Muscle layer of colon (tissue), 2 donors: ENCODE data around the gene NPHP1.
"Not testable (repeated sequence)": the region's sequence is repeated elsewhere in the genome, so short reads cannot be mapped to it uniquely, and the experiment has no call there.

Experiments
- H3K27ac ChIP-seq: one replicate; pipeline ENCODE4 v1.7.0; 2013; ENCODE audit warnings: low read depth, mild to moderate bottlenecking, low read length, moderate library complexity
- H3K27me3 ChIP-seq, 2 donors: one replicate each; pipeline ENCODE4 v1.7.0; 2013; ENCODE audit warnings: low read length in 2 of 2, mild to moderate bottlenecking in 2 of 2; ENCODE audit not compliant: insufficient read depth in 2 of 2, control insufficient read depth in 1 of 2
- H3K36me3 ChIP-seq: one replicate; pipeline ENCODE4 v1.7.0; 2013; ENCODE audit warnings: mild to moderate bottlenecking, low read length; ENCODE audit not compliant: insufficient read depth
- H3K4me1 ChIP-seq: one replicate; pipeline ENCODE4 v1.7.0; 2013; ENCODE audit warnings: mild to moderate bottlenecking, low read length; ENCODE audit not compliant: insufficient read depth
- H3K4me3 ChIP-seq, 2 donors: one replicate each; pipeline ENCODE4 v1.7.0; 2013; ENCODE audit warnings: low read length in 2 of 2, low read depth in 1 of 2, mild to moderate bottlenecking in 1 of 2, moderate library complexity in 1 of 2
- H3K9ac ChIP-seq: one replicate; pipeline ENCODE4 v1.7.0; 2013; ENCODE audit warnings: low read length
- H3K9me3 ChIP-seq: one replicate; pipeline ENCODE4 v1.7.0; 2013; ENCODE audit warnings: mild to moderate bottlenecking, low read length
- donor health status: abdominal sarcoma.
- donor health status: Adenocarcinoma of cecum.

NPHP1 gene

GRCh38 chr2:110180036-110180435, 24.8 kb downstream of the NPHP1 start:
- no peak overlapping the region for H3K27ac ChIP-seq
- no peak overlapping the region for H3K9ac ChIP-seq
- H3K36me3 ChIP-seq = no peaks in the 10 kb centered on the region
- H3K4me3 ChIP-seq = no peak overlapping the region
- no peaks in the 10 kb centered on the region for H3K9me3 ChIP-seq
- no peaks in the 10 kb centered on the region for H3K27me3 ChIP-seq
- H3K4me1 ChIP-seq = no peaks in the 10 kb centered on the region

GRCh38 chr2:110173523-110173922, 31.3 kb downstream of the NPHP1 start:
- H3K36me3 ChIP-seq = no peaks in the 10 kb centered on the region
- no peak overlapping the region for H3K27ac ChIP-seq
- H3K9me3 ChIP-seq = no peaks in the 10 kb centered on the region
- no peak overlapping the region for H3K4me3 ChIP-seq
- H3K9ac ChIP-seq = no peak overlapping the region
- no peaks in the 10 kb centered on the region for H3K4me1 ChIP-seq
- no peaks in the 10 kb centered on the region for H3K27me3 ChIP-seq

GRCh38 chr2:110172506-110172905, 32.3 kb downstream of the NPHP1 start:
- Histone ChIP-seq H3K27ac (no peak overlapping the region), H3K27me3 (no peaks in the 10 kb centered on the region), H3K36me3 (peaks cover 4% of the 10 kb centered on the region), H3K9ac (no peak overlapping the region), H3K4me3 (no peak overlapping the region), H3K9me3 (no peaks in the 10 kb centered on the region), H3K4me1 (no peaks in the 10 kb centered on the region)

GRCh38 chr2:110170102-110170501, 34.7 kb downstream of the NPHP1 start:
- no peak overlapping the region for H3K4me3 ChIP-seq
- H3K9me3 ChIP-seq = no peaks in the 10 kb centered on the region
- no peak overlapping the region for H3K9ac ChIP-seq
- no peaks in the 10 kb centered on the region for H3K4me1 ChIP-seq
- H3K36me3 ChIP-seq = peaks cover 5% of the 10 kb centered on the region
- H3K27me3 ChIP-seq = no peaks in the 10 kb centered on the region
- H3K27ac ChIP-seq = no peak overlapping the region

GRCh38 chr2:110167326-110168000, 37.4 kb downstream of the NPHP1 start:
- Histone ChIP-seq H3K9ac (no peak overlapping the region), H3K4me1 (no peaks in the 10 kb centered on the region), H3K36me3 (peaks cover 5% of the 10 kb centered on the region), H3K9me3 (no peaks in the 10 kb centered on the region), H3K27me3 (no peaks in the 10 kb centered on the region), H3K27ac (no peak overlapping the region), H3K4me3 (no peak overlapping the region)

GRCh38 chr2:110166266-110166665, 38.5 kb downstream of the NPHP1 start:
- H3K27ac ChIP-seq = no peak overlapping the region

GRCh38 chr2:110157153-110157793, 47.5 kb downstream of the NPHP1 start:
- Histone ChIP-seq H3K9me3 (no peaks in the 10 kb centered on the region), H3K36me3 (no peaks in the 10 kb centered on the region), H3K27me3 (no peaks in the 10 kb centered on the region), H3K27ac (no peak overlapping the region), H3K4me1 (no peaks in the 10 kb centered on the region), H3K9ac (no peak overlapping the region), H3K4me3 (no peak overlapping the region)

More at GRCh38 chr2:110166266-110166665, 38.5 kb downstream of the NPHP1 start:
- Histone ChIP-seq H3K9me3 (no peaks in the 10 kb centered on the region), H3K4me3 (no peak overlapping the region), H3K27me3 (no peaks in the 10 kb centered on the region), H3K9ac (no peak overlapping the region), H3K36me3 (peaks cover 5% of the 10 kb centered on the region), H3K4me1 (no peaks in the 10 kb centered on the region)

- not testable (repeated sequence) for H3K4me1 ChIP-seq, H3K4me3 ChIP-seq, H3K9me3 ChIP-seq
These were observed 50.0 kb downstream of the NPHP1 start for GRCh38 chr2:110154828-110155227.

GRCh38 chr2:110154188-110154587, 50.6 kb downstream of the NPHP1 start:
- H3K4me3 ChIP-seq, H3K27ac ChIP-seq, H3K9me3 ChIP-seq, H3K36me3 ChIP-seq, H3K27me3 ChIP-seq, H3K9ac ChIP-seq, H3K4me1 ChIP-seq: not testable (repeated sequence)

More at GRCh38 chr2:110154828-110155227, 50.0 kb downstream of the NPHP1 start:
- not testable (repeated sequence) for H3K36me3 ChIP-seq, H3K27me3 ChIP-seq, H3K27ac ChIP-seq, H3K9ac ChIP-seq

GRCh38 chr2:110153416-110153815, 51.4 kb downstream of the NPHP1 start:
- Histone ChIP-seq H3K9ac (no peak overlapping the region), H3K27me3 (no peaks in the 10 kb centered on the region), H3K9me3 (no peaks in the 10 kb centered on the region), H3K4me1 (no peaks in the 10 kb centered on the region), H3K36me3 (no peaks in the 10 kb centered on the region), H3K27ac (no peak overlapping the region), H3K4me3 (no peak overlapping the region)

GRCh38 chr2:110152943-110153342, 51.9 kb downstream of the NPHP1 start:
- H3K27me3 ChIP-seq = no peaks in the 10 kb centered on the region
- H3K4me1 ChIP-seq = no peaks in the 10 kb centered on the region
- no peaks in the 10 kb centered on the region for H3K36me3 ChIP-seq
- no peaks in the 10 kb centered on the region for H3K9me3 ChIP-seq
- no peak overlapping the region for H3K27ac ChIP-seq
- no peak overlapping the region for H3K4me3 ChIP-seq
- no peak overlapping the region for H3K9ac ChIP-seq
